Loucy (cell line): ENCODE results near the gene KLHL3.
"Not testable (repeated sequence)": the region's sequence is repeated elsewhere in the genome, so short reads cannot be mapped to it uniquely, and the experiment has no call there.

Experiments used
- H2AFZ ChIP-seq: fragments of 200-600 bp; sonication (generic); 2 replicates; pipeline ENCODE4 v1.6.0; 2016; ENCODE audit warnings: antibody characterized with exemption, mild to moderate bottlenecking, low read length, moderate library complexity
- H3F3A ChIP-seq: fragments of 200-600 bp; 2 replicates; pipeline ENCODE4 v1.6.0; 2016; ENCODE audit warnings: antibody characterized with exemption, low read depth, mild to moderate bottlenecking
- H3K27me3 ChIP-seq: fragments of 200-600 bp; sonication (generic); 2 replicates; pipeline ENCODE4 v1.6.1; 2014; ENCODE audit warnings: low read length, mild to moderate bottlenecking; ENCODE audit not compliant: insufficient read depth, poor library complexity, severe bottlenecking
- H3K36me3 ChIP-seq: fragments of 200-600 bp; sonication (generic); 2 replicates; pipeline ENCODE4 v1.6.1; 2016; ENCODE audit warnings: low read length; ENCODE audit not compliant: insufficient read depth
- H3K4me1 ChIP-seq: fragments of 200-600 bp; sonication (generic); 2 replicates; pipeline ENCODE4 v1.5.1; 2014; ENCODE audit warnings: low read length, mild to moderate bottlenecking; ENCODE audit not compliant: insufficient read depth, poor library complexity, severe bottlenecking
- H3K4me2 ChIP-seq: fragments of 200-600 bp; sonication (generic); 2 replicates; pipeline ENCODE4 v1.6.0; 2014; ENCODE audit warnings: antibody characterized with exemption, low read length, low read depth, mild to moderate bottlenecking; ENCODE audit not compliant: poor library complexity, severe bottlenecking
- H3K4me3 ChIP-seq: fragments of 200-600 bp; sonication (generic); 2 replicates; pipeline ENCODE4 v1.5.1; 2014; ENCODE audit warnings: low read length, mild to moderate bottlenecking, mixed read lengths; ENCODE audit not compliant: poor library complexity, severe bottlenecking
- H3K79me2 ChIP-seq: fragments of 200-600 bp; sonication (generic); 2 replicates; pipeline ENCODE4 v1.6.1; 2014; ENCODE audit warnings: low read length; ENCODE audit not compliant: insufficient read depth
- H3K9ac ChIP-seq: fragments of 200-600 bp; sonication (generic); 2 replicates; pipeline ENCODE4 v1.6.0; 2014; ENCODE audit warnings: mild to moderate bottlenecking, low read depth, low read length, moderate library complexity; ENCODE audit not compliant: poor library complexity, severe bottlenecking
- H3K9me2 ChIP-seq: fragments of 200-600 bp; sonication (generic); replicated peaks from 2 replicates; pipeline ENCODE4 v1.6.1; 2016; ENCODE audit warnings: low read depth, low read length, mixed read lengths
- H3K9me3 ChIP-seq: fragments of 200-600 bp; sonication (generic); 2 replicates; pipeline ENCODE4 v1.6.1; 2014; ENCODE audit warnings: mild to moderate bottlenecking, antibody characterized with exemption, low read length, low read depth; ENCODE audit not compliant: insufficient read depth
- H4K20me1 ChIP-seq: fragments of 200-600 bp; sonication (generic); 2 replicates; pipeline ENCODE4 v1.6.0; 2014; ENCODE audit warnings: antibody characterized with exemption, low read length, mild to moderate bottlenecking; ENCODE audit not compliant: insufficient read depth, poor library complexity, severe bottlenecking
- EZH2phosphoT487 ChIP-seq: fragments of 200-600 bp; IDR thresholded peaks from 2 replicates; pipeline ENCODE4 v1.6.1; 2018; ENCODE audit warnings: antibody characterized with exemption, mild to moderate bottlenecking, moderate library complexity, borderline replicate concordance
- TF ChIP-seq, protein P1 (sequence below): fragments of 200-600 bp; sonication (generic); conservative IDR thresholded peaks from 2 replicates; pipeline ENCODE4 v1.5.1; 2014; ENCODE audit warnings: mild to moderate bottlenecking, antibody characterized with exemption, low read length

Gene KLHL3

DNA sequence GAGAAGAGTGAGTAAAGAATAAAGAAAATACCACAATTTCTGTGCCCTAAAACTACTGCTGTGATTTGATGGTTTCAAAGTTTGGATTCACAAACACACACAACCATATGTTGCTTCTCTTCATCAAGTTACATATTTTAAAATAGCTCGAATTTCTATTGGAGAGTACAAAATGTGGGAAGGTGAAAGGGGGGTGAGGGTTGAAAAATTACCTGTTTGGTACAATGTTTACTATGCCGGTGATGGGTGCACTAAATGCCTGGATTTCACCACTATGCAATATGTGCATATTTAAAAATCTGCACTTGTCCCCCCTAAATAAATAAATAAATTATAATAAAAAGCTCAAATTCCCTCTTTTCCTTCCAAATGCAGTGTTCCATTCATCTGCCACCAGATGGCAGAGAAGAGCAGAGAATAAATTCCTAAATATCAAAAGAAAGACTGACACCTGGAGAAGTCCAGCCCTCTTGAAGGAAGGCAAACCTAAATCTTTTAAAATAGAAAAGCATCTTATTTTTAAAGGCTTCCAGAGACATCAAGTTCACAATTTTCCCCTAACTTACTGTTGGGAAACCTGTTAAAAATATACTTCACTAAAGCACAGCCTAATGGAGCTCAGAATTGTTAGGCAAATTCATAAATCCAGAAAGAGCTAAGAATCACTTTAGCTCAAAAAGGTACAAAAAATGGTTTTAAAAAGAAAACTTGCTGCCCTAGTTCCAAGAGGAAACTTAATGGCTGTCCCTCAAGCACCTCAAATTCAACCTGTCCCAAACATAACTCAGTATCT lies 43.1 kb upstream of the KLHL3 start:
- no peak overlapping the region for H2AFZ ChIP-seq
- no peaks in the 10 kb centered on the region for H3K9me3 ChIP-seq
- H3K4me1 ChIP-seq = no peaks in the 10 kb centered on the region
- H3K4me2 ChIP-seq = no peak overlapping the region
- no peaks in the 10 kb centered on the region for H3K27me3 ChIP-seq
- H3K36me3 ChIP-seq = no peaks in the 10 kb centered on the region
- TF ChIP-seq EZH2phosphoT487 = no peak
- TF ChIP-seq, protein P1, sequence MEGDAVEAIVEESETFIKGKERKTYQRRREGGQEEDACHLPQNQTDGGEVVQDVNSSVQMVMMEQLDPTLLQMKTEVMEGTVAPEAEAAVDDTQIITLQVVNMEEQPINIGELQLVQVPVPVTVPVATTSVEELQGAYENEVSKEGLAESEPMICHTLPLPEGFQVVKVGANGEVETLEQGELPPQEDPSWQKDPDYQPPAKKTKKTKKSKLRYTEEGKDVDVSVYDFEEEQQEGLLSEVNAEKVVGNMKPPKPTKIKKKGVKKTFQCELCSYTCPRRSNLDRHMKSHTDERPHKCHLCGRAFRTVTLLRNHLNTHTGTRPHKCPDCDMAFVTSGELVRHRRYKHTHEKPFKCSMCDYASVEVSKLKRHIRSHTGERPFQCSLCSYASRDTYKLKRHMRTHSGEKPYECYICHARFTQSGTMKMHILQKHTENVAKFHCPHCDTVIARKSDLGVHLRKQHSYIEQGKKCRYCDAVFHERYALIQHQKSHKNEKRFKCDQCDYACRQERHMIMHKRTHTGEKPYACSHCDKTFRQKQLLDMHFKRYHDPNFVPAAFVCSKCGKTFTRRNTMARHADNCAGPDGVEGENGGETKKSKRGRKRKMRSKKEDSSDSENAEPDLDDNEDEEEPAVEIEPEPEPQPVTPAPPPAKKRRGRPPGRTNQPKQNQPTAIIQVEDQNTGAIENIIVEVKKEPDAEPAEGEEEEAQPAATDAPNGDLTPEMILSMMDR = peak; percentile 71
- H3K4me3 ChIP-seq = no peak overlapping the region
- no peaks in the 10 kb centered on the region for H3K79me2 ChIP-seq
- no peak overlapping the region for H3K9ac ChIP-seq
- no peaks in the 10 kb centered on the region for H3F3A ChIP-seq
- no peaks in the 10 kb centered on the region for H4K20me1 ChIP-seq
- H3K9me2 ChIP-seq = no peaks in the 10 kb centered on the region

DNA sequence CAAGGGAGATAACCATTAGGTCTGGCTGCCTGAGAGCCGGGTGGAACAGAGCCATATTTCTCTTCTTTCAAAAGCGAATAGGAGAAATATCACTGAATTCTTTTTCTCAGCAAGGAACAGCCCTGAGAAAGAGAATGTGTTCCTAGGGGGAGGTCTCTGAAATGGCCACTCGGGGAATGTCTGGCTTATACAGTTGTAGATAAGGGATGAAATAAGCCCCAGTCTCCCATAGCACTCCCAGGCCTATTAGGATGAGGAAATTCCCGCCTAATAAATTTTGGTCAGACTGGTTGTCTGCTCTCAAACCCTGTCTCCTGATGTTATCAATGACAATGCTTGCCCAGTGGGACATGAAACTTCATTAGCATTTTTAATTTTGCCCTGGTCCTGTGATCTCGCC lies 32.0 kb upstream of the KLHL3 start:
- H3K27me3 ChIP-seq, H3K4me1 ChIP-seq, H2AFZ ChIP-seq, H3K4me3 ChIP-seq, H3F3A ChIP-seq, H3K9me2 ChIP-seq, H3K79me2 ChIP-seq, H3K9ac ChIP-seq, H3K36me3 ChIP-seq, H3K4me2 ChIP-seq, H3K9me3 ChIP-seq, H4K20me1 ChIP-seq: not testable (repeated sequence)

DNA sequence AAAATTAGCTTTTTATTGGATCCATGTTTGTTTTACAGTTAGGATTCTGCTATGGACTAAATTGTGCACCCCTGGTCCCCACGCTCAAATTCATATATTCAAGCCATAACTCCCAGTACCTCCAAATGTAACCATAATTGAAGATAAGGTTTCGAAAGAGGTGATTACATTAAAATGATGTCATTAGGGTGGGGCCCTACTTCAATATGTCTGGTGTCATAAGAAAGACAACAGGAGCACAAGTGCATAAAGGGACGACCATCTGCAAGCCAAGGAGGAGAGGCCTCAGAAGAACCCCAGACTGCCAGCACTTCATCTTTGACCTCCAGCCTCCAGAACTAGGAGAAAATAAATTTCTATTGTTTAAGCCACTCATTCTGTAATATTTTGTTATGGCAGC lies 25.7 kb upstream of the KLHL3 start:
- H3K9me3 ChIP-seq = no peaks in the 10 kb centered on the region
- H3K9ac ChIP-seq = no peak overlapping the region
- H4K20me1 ChIP-seq = no peaks in the 10 kb centered on the region
- H2AFZ ChIP-seq = no peak overlapping the region
- TF ChIP-seq EZH2phosphoT487 = no peak
- TF ChIP-seq, protein P1 = no peak
- H3K36me3 ChIP-seq = no peaks in the 10 kb centered on the region
- H3F3A ChIP-seq = no peaks in the 10 kb centered on the region
- no peak overlapping the region for H3K4me2 ChIP-seq
- H3K4me1 ChIP-seq = no peaks in the 10 kb centered on the region
- no peaks in the 10 kb centered on the region for H3K27me3 ChIP-seq
- H3K79me2 ChIP-seq = no peaks in the 10 kb centered on the region
- no peak overlapping the region for H3K4me3 ChIP-seq
- no peaks in the 10 kb centered on the region for H3K9me2 ChIP-seq
